DND-41 (cell line): Measurements from ENCODE around the gene PARVB.

ENCODE experiments used
- CTCF ChIP-seq: IDR thresholded peaks from 2 replicates; pipeline ENCODE4 v1.5.1; 2012; ENCODE audit warnings: borderline replicate concordance, low read length, moderate library complexity, mild to moderate bottlenecking; ENCODE audit not compliant: poor library complexity, severe bottlenecking; ENCODE audit errors: extremely low read depth
- EZH2 ChIP-seq: IDR thresholded peaks from 3 replicates; pipeline ENCODE4 v1.6.1; 2012; ENCODE audit warnings: borderline replicate concordance, low read depth, mild to moderate bottlenecking, moderate library complexity, low read length, inconsistent platforms; ENCODE audit not compliant: severe bottlenecking

- TF ChIP-seq CTCF, result no peak
- TF ChIP-seq EZH2, result no peak
Observed at GRCh38 chr22:44172370-44173108, 148.4 kb downstream of the PARVB start.
